HG03558 (cell line): ENCODE data around the gene SDF4.
"Not testable (repeated sequence)": the region's sequence is repeated elsewhere in the genome, so short reads cannot be mapped to it uniquely, and the experiment has no call there.

Experiments
- ATAC-seq: cut with Tn5 transposase; IDR thresholded peaks from one replicate; pipeline ENCODE4 v1.9.1; 2021; ENCODE audit warnings: moderate number of reproducible peaks; ENCODE audit not compliant: unreplicated experiment; ENCODE audit errors: extremely low read depth

The SDF4 gene

GRCh38 chr1:1203561-1204424, 28.0 kb downstream of the SDF4 start:
- no peak for ATAC-seq

- no peak for ATAC-seq
These were observed 28.8 kb downstream of the SDF4 start for GRCh38 chr1:1202831-1203560.

- no peak for ATAC-seq
These were observed 30.7 kb downstream of the SDF4 start for GRCh38 chr1:1200876-1201810.

GRCh38 chr1:1199961-1200875, 31.6 kb downstream of the SDF4 start:
- ATAC-seq, result no peak

GRCh38 chr1:1199141-1199960, 32.5 kb downstream of the SDF4 start:
- ATAC-seq, result no peak

- no peak for ATAC-seq
These were observed 33.2 kb downstream of the SDF4 start for GRCh38 chr1:1198423-1199140.

GRCh38 chr1:1197551-1198422, 34.0 kb downstream of the SDF4 start:
- no peak for ATAC-seq

GRCh38 chr1:1197188-1197500, 34.7 kb downstream of the SDF4 start:
- ATAC-seq, result no peak

- ATAC-seq, result no peak
These were observed 35.2 kb downstream of the SDF4 start for GRCh38 chr1:1196431-1197187.

- ATAC-seq, result not testable (repeated sequence)
These were observed 36.1 kb downstream of the SDF4 start for GRCh38 chr1:1195726-1196125.

GRCh38 chr1:1194723-1195122, 37.1 kb downstream of the SDF4 start:
- no peak for ATAC-seq

GRCh38 chr1:1191734-1192133, 40.1 kb downstream of the SDF4 start:
- ATAC-seq, result no peak

GRCh38 chr1:1189111-1189510, 42.7 kb downstream of the SDF4 start:
- no peak for ATAC-seq

GRCh38 chr1:1187938-1188337, 43.9 kb downstream of the SDF4 start:
- no peak for ATAC-seq

- no peak for ATAC-seq
These were observed 46.6 kb downstream of the SDF4 start for GRCh38 chr1:1185101-1185765.
